Endothelial cell of umbilical vein (primary cell): ENCODE data around the gene ZNF213. TPM values are rescaled to one million over a fixed set of nuclear protein-coding genes. Genes with fewer than 3 reads are reported as not detected.
"Not testable (repeated sequence)": the region's sequence is repeated elsewhere in the genome, so short reads cannot be mapped to it uniquely, and the experiment has no call there.

Experiments used
- BruUV-seq: library from RNA; stranded (reverse); fragments of 400-500 nt; replicated peaks from 2 replicates; lab custom pipeline; 2021; lab: Mats Ljungman, UMichigan
- CTCF ChIA-PET: fragments of 300-600, 350-600 bp; sonication (Branson Sonifier 250); formaldehyde crosslinking; loops from one replicate; lab custom pipeline; 2021; ENCODE audit warnings: antibody characterized with exemption, inconsistent platforms; lab: Charles Lee
- POLR2A ChIA-PET: fragments of 300-600, 350-600 bp; sonication (Branson Sonifier 250); formaldehyde crosslinking; loops from one replicate; lab custom pipeline; 2021; ENCODE audit warnings: antibody characterized with exemption, inconsistent platforms; lab: Charles Lee
- DNase-seq: peaks from one replicate; pipeline ENCODE4 v3.0.0-alpha.2; 2011; ENCODE audit warnings: low read depth, low spot score
- FAIRE-seq: peaks from 2 replicates; lab custom pipeline; 2011; peaks lifted over from hg19 to GRCh38; lab: Jason Lieb, UNC
- H2AFZ ChIP-seq: 2 replicates; pipeline ENCODE4 v1.6.0; 2012; ENCODE audit warnings: low read depth, low read length, control low read depth, inconsistent platforms
- H3K27ac ChIP-seq: 2 replicates; pipeline ENCODE4 v1.5.1; 2011; ENCODE audit warnings: low read depth, mild to moderate bottlenecking, control low read depth, low read length, moderate library complexity; ENCODE audit not compliant: insufficient read depth
- H3K27me3 ChIP-seq, 2 experiments: 2 replicates each; pipeline versions ENCODE4 v1.6.0 to v1.6.1; 2011; ENCODE audit warnings: low read length in 2 of 2, mixed read lengths in 1 of 2; ENCODE audit not compliant: control insufficient read depth in 2 of 2, insufficient read depth in 2 of 2
- H3K36me3 ChIP-seq, 2 experiments: 2 replicates in 1 of 2; 3 replicates in 1 of 2; pipeline ENCODE4 v1.5.1; 2011; ENCODE audit warnings: low read length in 2 of 2, mild to moderate bottlenecking in 1 of 2, moderate library complexity in 1 of 2; ENCODE audit not compliant: control insufficient read depth in 2 of 2, insufficient read depth in 2 of 2; ENCODE audit errors: extremely low read depth in 1 of 2
- H3K4me1 ChIP-seq: 3 replicates; pipeline ENCODE4 v1.5.1; 2011; ENCODE audit warnings: mild to moderate bottlenecking, low read length; ENCODE audit not compliant: control insufficient read depth, insufficient read depth; ENCODE audit errors: extremely low read depth
- H3K4me2 ChIP-seq: 2 replicates; pipeline ENCODE4 v1.6.1; 2011; ENCODE audit warnings: low read length, control low read depth, mixed read lengths; ENCODE audit not compliant: insufficient read depth
- H3K4me3 ChIP-seq, 3 experiments: fragments of 200-600 bp in 1 of 3; sonication (generic), shearing (Covaris generic) in 1 of 3; replicated peaks in 1 of 3; 2 replicates each; pipeline ENCODE4 v1.5.1; 2011 to 2016; ENCODE audit warnings: control low read depth in 3 of 3, low read length in 3 of 3, mild to moderate bottlenecking in 2 of 3, inconsistent platforms in 1 of 3, low read depth in 1 of 3, moderate library complexity in 1 of 3; ENCODE audit not compliant: insufficient read depth in 1 of 3
- H3K79me2 ChIP-seq: 2 replicates; pipeline ENCODE4 v1.6.0; 2012; ENCODE audit warnings: low read length, inconsistent platforms; ENCODE audit not compliant: control insufficient read depth, insufficient read depth
- H3K9ac ChIP-seq: replicated peaks from 2 replicates; pipeline ENCODE3; 2011; ENCODE audit warnings: low read length, control low read depth; ENCODE audit not compliant: insufficient read depth; ENCODE audit errors: extremely low read depth
- H3K9me1 ChIP-seq: replicated peaks from 3 replicates; pipeline ENCODE4 v1.6.0; 2011; ENCODE audit warnings: mild to moderate bottlenecking, low read length; ENCODE audit not compliant: control insufficient read depth, insufficient read depth; ENCODE audit errors: extremely low read depth
- H3K9me3 ChIP-seq: replicated peaks from 2 replicates; pipeline ENCODE4 v1.5.1; 2012; ENCODE audit warnings: low read length, inconsistent platforms; ENCODE audit not compliant: control insufficient read depth, insufficient read depth
- H4K20me1 ChIP-seq: replicated peaks from 2 replicates; pipeline ENCODE3; 2011; ENCODE audit warnings: mild to moderate bottlenecking, low read length; ENCODE audit not compliant: control insufficient read depth, insufficient read depth; ENCODE audit errors: extremely low read depth
- EZH2 ChIP-seq: IDR thresholded peaks from 2 replicates; pipeline ENCODE4 v1.6.1; 2012; ENCODE audit warnings: borderline replicate concordance, low read depth, mild to moderate bottlenecking, moderate library complexity, low read length, inconsistent platforms; ENCODE audit not compliant: severe bottlenecking
- FOS ChIP-seq: IDR thresholded peaks from 2 replicates; pipeline ENCODE4 v1.6.1; 2011; ENCODE audit warnings: mild to moderate bottlenecking, low read length, moderate library complexity, borderline replicate concordance; ENCODE audit not compliant: insufficient read depth
- GATA2 ChIP-seq: IDR thresholded peaks from 2 replicates; pipeline ENCODE4 v1.7.0; 2011; ENCODE audit warnings: low read depth, mild to moderate bottlenecking, moderate library complexity, mixed read lengths, low read length; ENCODE audit not compliant: insufficient read length, insufficient read depth
- JUN ChIP-seq: IDR thresholded peaks from 2 replicates; pipeline ENCODE4 v1.6.1; 2011; ENCODE audit warnings: borderline replicate concordance, low read depth; ENCODE audit not compliant: insufficient read length, insufficient read depth
- MYC ChIP-seq: IDR thresholded peaks from one replicate; pipeline ENCODE4 v1.6.1; 2011; ENCODE audit warnings: mild to moderate bottlenecking, low read depth, low read length
- POLR2A ChIP-seq: IDR thresholded peaks from 2 replicates; pipeline ENCODE4 v1.6.1; 2012; ENCODE audit warnings: low read depth, mild to moderate bottlenecking, control low read depth, low read length
- POLR2AphosphoS5 ChIP-seq: IDR thresholded peaks from 2 replicates; pipeline ENCODE4 v1.6.1; 2012; ENCODE audit warnings: low read depth, mild to moderate bottlenecking, control low read depth, low read length, moderate library complexity; ENCODE audit not compliant: insufficient read depth
- dilution Hi-C: fragments of 300-500 bp; cut with MboI; formaldehyde crosslinking; loops from one replicate; pipeline ENCODE4 v1.15.0; 2019; ENCODE audit warnings: low sequenced_read_pairs; ENCODE audit not compliant: extremely low pct_ligation_motif_present
- intact Hi-C: fragments of 100-400 bp; cut with micrococcal nuclease; formaldehyde crosslinking; loops from one replicate; pipeline ENCODE4 v1.10.0; 2022
- polyA plus RNA-seq, 4 experiments: library from polyadenylated mRNA; depleted of rRNA in 3 of 4; stranded (reverse) in 3 of 4; unstranded in 1 of 4; fragments of >200 nt; gene quantifications; 2 replicates each; pipeline versions ENCODE4 v1.2.1 to v1.2.3, GENCODE V29; 2011 to 2012; ENCODE audit warnings: missing spikeins in 1 of 4
- total RNA-seq: library from RNA; stranded (reverse); gene quantifications from 2 replicates; pipeline ENCODE4 v1.2.3, GENCODE V29; 2021
- TF ChIP-seq, protein P1 (sequence below), 2 donors: IDR thresholded peaks; 1 replicate in 1 of 2; 2 replicates in 1 of 2; pipeline ENCODE4 v1.5.1; 2011; ENCODE audit warnings: low read length in 2 of 2, mild to moderate bottlenecking in 2 of 2, moderate library complexity in 2 of 2, control low read depth in 1 of 2, inconsistent platforms in 1 of 2, low read depth in 1 of 2; ENCODE audit not compliant: insufficient read depth in 1 of 2; ENCODE audit errors: extremely low read depth in 1 of 2
- TF ChIP-seq, protein P2 (sequence below): IDR thresholded peaks from 2 replicates; pipeline ENCODE4 v1.6.1; 2011; ENCODE audit not compliant: insufficient read depth, insufficient read length

ZNF213 gene
- total and polyA plus RNA-seq, 2 donors (not counting 3 experiments of a cell fraction or from before 2014, with no cell fraction given), result 2.0 to 9.8 TPM

DNA sequence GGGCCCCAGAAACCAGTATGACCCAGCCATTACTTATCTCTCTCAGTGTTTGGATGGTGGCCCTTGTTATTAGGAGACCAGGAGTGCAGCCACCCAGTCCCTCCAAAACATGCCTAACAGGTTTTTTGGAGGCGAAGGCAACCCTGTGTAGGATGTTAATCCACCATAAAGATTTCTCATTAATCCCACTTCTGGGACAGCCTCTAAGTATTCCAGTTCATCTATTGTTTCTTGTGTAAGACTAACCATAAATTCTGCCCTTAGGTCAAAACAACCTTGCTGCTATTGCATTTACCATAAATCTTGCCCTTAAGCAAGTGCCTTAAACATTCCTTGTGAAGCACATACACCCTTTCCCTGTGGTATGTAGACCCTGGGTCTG, 31.7 kb downstream of the ZNF213 start:
- no peaks in the 10 kb centered on the region for H3K9me1 ChIP-seq
- dilution Hi-C loops (no loop called here), intact Hi-C loops (loop anchor here (1.0 to 2.0 kb wide), 3 partner anchors 14 to 72 kb away; partner anchors contain the start of gene ZNF213)
- no TSS peak for BruUV-seq
- peaks cover 8% of the 10 kb centered on the region for H3K4me1 ChIP-seq
- no peaks in the 10 kb centered on the region for H3K79me2 ChIP-seq
- H2AFZ ChIP-seq, result no peak overlapping the region
- DNase-seq, result no peak
- H3K4me2 ChIP-seq, result no peak overlapping the region
- no peaks in the 10 kb centered on the region for H4K20me1 ChIP-seq
- ChIA-PET POLR2A (interaction anchor here (1.2 kb wide), 1 partner anchor 31 kb away, joined by 3 read pairs; the partner anchor contains the start of gene ZNF213), CTCF (interaction anchor here (0.6 to 1.4 kb wide), 15 partner anchors 9 to 134 kb away, joined by 3 to 17 read pairs (median 4); partner anchors contain the start of gene ZNF213)
- no peaks in the 10 kb centered on the region for H3K36me3 ChIP-seq
- H3K9me3 ChIP-seq, result no peaks in the 10 kb centered on the region
- no peak overlapping the region for H3K9ac ChIP-seq
- no peak for TF ChIP-seq MYC
- TF ChIP-seq FOS, result no peak
- TF ChIP-seq, protein P1, sequence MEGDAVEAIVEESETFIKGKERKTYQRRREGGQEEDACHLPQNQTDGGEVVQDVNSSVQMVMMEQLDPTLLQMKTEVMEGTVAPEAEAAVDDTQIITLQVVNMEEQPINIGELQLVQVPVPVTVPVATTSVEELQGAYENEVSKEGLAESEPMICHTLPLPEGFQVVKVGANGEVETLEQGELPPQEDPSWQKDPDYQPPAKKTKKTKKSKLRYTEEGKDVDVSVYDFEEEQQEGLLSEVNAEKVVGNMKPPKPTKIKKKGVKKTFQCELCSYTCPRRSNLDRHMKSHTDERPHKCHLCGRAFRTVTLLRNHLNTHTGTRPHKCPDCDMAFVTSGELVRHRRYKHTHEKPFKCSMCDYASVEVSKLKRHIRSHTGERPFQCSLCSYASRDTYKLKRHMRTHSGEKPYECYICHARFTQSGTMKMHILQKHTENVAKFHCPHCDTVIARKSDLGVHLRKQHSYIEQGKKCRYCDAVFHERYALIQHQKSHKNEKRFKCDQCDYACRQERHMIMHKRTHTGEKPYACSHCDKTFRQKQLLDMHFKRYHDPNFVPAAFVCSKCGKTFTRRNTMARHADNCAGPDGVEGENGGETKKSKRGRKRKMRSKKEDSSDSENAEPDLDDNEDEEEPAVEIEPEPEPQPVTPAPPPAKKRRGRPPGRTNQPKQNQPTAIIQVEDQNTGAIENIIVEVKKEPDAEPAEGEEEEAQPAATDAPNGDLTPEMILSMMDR (IDR thresholded peaks at IDR 0.05; ENCODE audit: extremely low read depth in 1 of 2, insufficient read depth in 1 of 2, low read depth in 1 of 2, low read length in 2 of 2), result no peak
- TF ChIP-seq EZH2, result no peak
- no peak for TF ChIP-seq POLR2AphosphoS5
- TF ChIP-seq POLR2A, result no peak
- no peak for TF ChIP-seq GATA2
- no peak for TF ChIP-seq JUN
- TF ChIP-seq, protein P2, sequence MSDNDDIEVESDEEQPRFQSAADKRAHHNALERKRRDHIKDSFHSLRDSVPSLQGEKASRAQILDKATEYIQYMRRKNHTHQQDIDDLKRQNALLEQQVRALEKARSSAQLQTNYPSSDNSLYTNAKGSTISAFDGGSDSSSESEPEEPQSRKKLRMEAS, result no peak
- H3K27ac ChIP-seq, result no peak overlapping the region
- FAIRE-seq, result no peak
- H3K27me3 ChIP-seq, result peaks cover 27 to 28% of the 10 kb centered on the region in 2 experiments
- H3K4me3 ChIP-seq, result no peak overlapping the region

GRCh38 chr16:3168729-3169128, 33.9 kb downstream of the ZNF213 start:
- H3K9me1 ChIP-seq, H3K27ac ChIP-seq, H3K36me3 ChIP-seq, intact Hi-C loops, H3K4me2 ChIP-seq, H2AFZ ChIP-seq, dilution Hi-C loops, H3K79me2 ChIP-seq, POLR2A ChIA-PET, H3K9ac ChIP-seq, H4K20me1 ChIP-seq, H3K4me3 ChIP-seq, BruUV-seq, H3K9me3 ChIP-seq, FAIRE-seq, DNase-seq: not testable (repeated sequence)
- peaks cover 14% of the 10 kb centered on the region for H3K4me1 ChIP-seq
- CTCF ChIA-PET, result interaction anchor here (0.9 to 2.4 kb wide), 7 partner anchors 14 to 137 kb away, joined by 3 to 14 read pairs (median 7); no protein-coding TSS in a partner anchor
- H3K27me3 ChIP-seq, result peaks cover 31 to 37% of the 10 kb centered on the region in 2 experiments
